ENCODE results near the gene ATP1A4.
"Not testable (repeated sequence)": the region's sequence is repeated elsewhere in the genome, so short reads cannot be mapped to it uniquely, and the experiment has no call there.

The ATP1A4 gene

GRCh38 chr1:160124705-160125478 is 26.5 kb upstream of the ATP1A4 start:
- DNase-seq, result no peak

GRCh38 chr1:160125746-160126145 is 25.7 kb upstream of the ATP1A4 start:
- DNase-seq, result no peak

GRCh38 chr1:160126342-160126741 is 25.1 kb upstream of the ATP1A4 start:
- DNase-seq, result not testable (repeated sequence)

- no peak for DNase-seq
These were observed 24.0 kb upstream of the ATP1A4 start for GRCh38 chr1:160127381-160127780.

- no peak for DNase-seq
These were observed 23.4 kb upstream of the ATP1A4 start for GRCh38 chr1:160127865-160128523.

- no peak for DNase-seq
These were observed 22.8 kb upstream of the ATP1A4 start for GRCh38 chr1:160128636-160129035.

- no peak for DNase-seq
These were observed 22.4 kb upstream of the ATP1A4 start for GRCh38 chr1:160129046-160129445.

GRCh38 chr1:160129558-160129957 is 21.8 kb upstream of the ATP1A4 start:
- no peak for DNase-seq

GRCh38 chr1:160129966-160130365 is 21.4 kb upstream of the ATP1A4 start:
- DNase-seq, result no peak

- no peak for DNase-seq
These were observed 20.9 kb upstream of the ATP1A4 start for GRCh38 chr1:160130486-160130885.

- DNase-seq, result no peak
These were observed 20.5 kb upstream of the ATP1A4 start for GRCh38 chr1:160130939-160131338.

- DNase-seq, result no peak
These were observed 19.4 kb upstream of the ATP1A4 start for GRCh38 chr1:160131803-160132565.

- no peak for DNase-seq
These were observed 17.2 kb upstream of the ATP1A4 start for GRCh38 chr1:160133990-160134770.

GRCh38 chr1:160134791-160135572 is 16.4 kb upstream of the ATP1A4 start:
- DNase-seq, result no peak

- no peak for DNase-seq
These were observed 15.1 kb upstream of the ATP1A4 start for GRCh38 chr1:160136121-160136925.

GRCh38 chr1:160136926-160137200 is 14.5 kb upstream of the ATP1A4 start:
- no peak for DNase-seq

GRCh38 chr1:160137216-160137862 is 14.1 kb upstream of the ATP1A4 start:
- no peak for DNase-seq

- DNase-seq, result no peak
These were observed 11.6 kb upstream of the ATP1A4 start for GRCh38 chr1:160139840-160140239.

- no peak for DNase-seq
These were observed 7.7 kb upstream of the ATP1A4 start for GRCh38 chr1:160143695-160144094.

- no peak for DNase-seq
These were observed 6.5 kb upstream of the ATP1A4 start for GRCh38 chr1:160144921-160145320.

- DNase-seq, result no peak
These were observed 5.3 kb upstream of the ATP1A4 start for GRCh38 chr1:160146107-160146506.
